K562 (cell line): ENCODE results near the gene PNPLA7. TPM values are rescaled to one million over a fixed set of nuclear protein-coding genes. Genes with fewer than 3 reads are reported as not detected.
A peak's percentile ranks its signal among the peaks of the same experiment; 100 is the strongest.
"Not testable (repeated sequence)": the region's sequence is repeated elsewhere in the genome, so short reads cannot be mapped to it uniquely, and the experiment has no call there.

ENCODE experiments used
- ATAC-seq: fragments of 200-7000 bp; cut with Tn5 transposase; 3 replicates; pipeline ENCODE4 v1.9.1; 2020; ENCODE audit warnings: moderate library complexity
- BruUV-seq: library from RNA; stranded (reverse); fragments of 400-500 nt; replicated peaks from 2 replicates; lab custom pipeline; 2021; lab: Mats Ljungman, UMichigan
- CTCF ChIA-PET: fragments of 300-600 bp; formaldehyde crosslinking; extraction: SDS; loops from one replicate; lab custom pipeline; 2021; ENCODE audit warnings: low intra/inter-chr PET ratio; lab: Yijun Ruan, JAX
- POLR2A ChIA-PET: fragments of 300-600, 350-650 bp; sonication (Branson Sonifier 250); formaldehyde crosslinking; extraction: SDS; loops from one replicate; lab custom pipeline; 2021; ENCODE audit warnings: antibody characterized with exemption, inconsistent platforms; lab: Yijun Ruan, JAX
- DNase-seq, 4 experiments: peaks; one replicate each; pipeline versions ENCODE4 v3.0.0 to v3.0.0-alpha.2; 2011 to 2018; ENCODE audit warnings: low spot score in 3 of 4, mixed read lengths in 3 of 4; ENCODE audit errors: extremely low read depth in 1 of 4
- FAIRE-seq: peaks from 2 replicates; lab custom pipeline; 2011; peaks lifted over from hg19 to GRCh38; lab: Jason Lieb, UNC
- H2AFZ ChIP-seq: 2 replicates; pipeline ENCODE4 v1.6.0; 2011; ENCODE audit warnings: low read depth, low read length, control low read depth, inconsistent platforms
- H3K27ac ChIP-seq: fragments of 200-600 bp; 3 replicates; pipeline ENCODE4 v1.8.0; 2011; ENCODE audit warnings: low read depth, mild to moderate bottlenecking, control low read depth, inconsistent platforms, low read length, moderate library complexity, mixed read lengths; ENCODE audit errors: extremely low read depth
- H3K27me3 ChIP-seq, 2 experiments: fragments of 300-600 bp in 1 of 2; 2 replicates in 1 of 2; 3 replicates in 1 of 2; pipeline versions ENCODE4 v1.6.0 to v1.8.0; 2011; ENCODE audit warnings: inconsistent platforms in 2 of 2, low read length in 2 of 2, mild to moderate bottlenecking in 1 of 2, mixed read lengths in 1 of 2, moderate library complexity in 1 of 2; ENCODE audit not compliant: control insufficient read depth in 2 of 2, insufficient read depth in 2 of 2
- H3K36me3 ChIP-seq: fragments of 300-600 bp; 3 replicates; pipeline ENCODE4 v1.8.0; 2011; ENCODE audit warnings: mild to moderate bottlenecking, low read length, inconsistent platforms; ENCODE audit not compliant: control insufficient read depth, insufficient read depth
- H3K4me1 ChIP-seq, 2 experiments: fragments of 200-600 bp in 1 of 2; replicated peaks in 1 of 2; 2 replicates in 1 of 2; 3 replicates in 1 of 2; pipeline versions ENCODE4 v1.5.1 to v1.8.0; 2011; ENCODE audit warnings: inconsistent platforms in 2 of 2, low read length in 2 of 2, mild to moderate bottlenecking in 1 of 2, mixed read lengths in 1 of 2, moderate library complexity in 1 of 2; ENCODE audit not compliant: control insufficient read depth in 2 of 2, insufficient read depth in 2 of 2
- H3K4me2 ChIP-seq: 2 replicates; pipeline ENCODE4 v1.6.1; 2011; ENCODE audit warnings: low read length, control low read depth, inconsistent platforms, mixed read lengths; ENCODE audit not compliant: insufficient read depth
- H3K4me3 ChIP-seq: fragments of 200-600 bp; sonication (generic), shearing (Covaris generic); 2 replicates; pipeline ENCODE4 v1.5.1; 2016; ENCODE audit warnings: control low read depth, inconsistent platforms
- H3K79me2 ChIP-seq: fragments of 200-600 bp; 3 replicates; pipeline ENCODE4 v1.8.0; 2011; ENCODE audit warnings: low read length, inconsistent platforms; ENCODE audit not compliant: control insufficient read depth, insufficient read depth
- H3K9ac ChIP-seq, 2 experiments: 2 replicates each; pipeline versions ENCODE4 v1.6.0 to v1.6.1; 2011; ENCODE audit warnings: low read depth in 2 of 2, low read length in 2 of 2, control low read depth in 1 of 2, inconsistent platforms in 1 of 2, mild to moderate bottlenecking in 1 of 2, mixed read lengths in 1 of 2; ENCODE audit not compliant: insufficient read depth in 1 of 2
- H3K9me1 ChIP-seq: one replicate; pipeline ENCODE4 v1.6.0; 2011; ENCODE audit warnings: inconsistent platforms, mild to moderate bottlenecking, low read length, moderate library complexity; ENCODE audit not compliant: control insufficient read depth, insufficient read depth
- H3K9me3 ChIP-seq: replicated peaks from 2 replicates; pipeline ENCODE4 v1.5.1; 2011; ENCODE audit warnings: low read depth, low read length, inconsistent platforms; ENCODE audit not compliant: control insufficient read depth, insufficient read depth
- H4K20me1 ChIP-seq: replicated peaks from 2 replicates; pipeline ENCODE4 v1.6.1; 2011; ENCODE audit warnings: low read length, inconsistent platforms, mixed read lengths; ENCODE audit not compliant: control insufficient read depth, insufficient read depth
- CGGBP1 ChIP-seq: fragments of 250-450 bp; sonication (Bioruptor Pico); IDR thresholded peaks from 2 replicates; pipeline ENCODE4 v1.9.0; 2021; ENCODE audit warnings: mild to moderate bottlenecking
- ETV1 ChIP-seq: fragments of 450-650 bp; conservative IDR thresholded peaks from 2 replicates; pipeline ENCODE4 v1.6.1; 2016; ENCODE audit warnings: missing genetic modification characterization, control low read depth, low read depth, missing compliant biosample characterization
- FOXA3 ChIP-seq, 2 experiments: fragments of 450-650 bp in 1 of 2; sonication (generic) in 1 of 2; formaldehyde crosslinking; IDR thresholded peaks in 1 of 2; conservative IDR thresholded peaks in 1 of 2; 2 replicates each; pipeline versions ENCODE4 v1.4.0 to v1.8.0; 2020 to 2022; ENCODE audit warnings: mild to moderate bottlenecking in 2 of 2, missing genetic modification reagents in 1 of 2
- NFATC3 ChIP-seq: fragments of 450-650 bp; IDR thresholded peaks from 2 replicates; pipeline ENCODE4 v1.6.1; 2017; ENCODE audit warnings: mild to moderate bottlenecking
- POLR2G ChIP-seq: fragments of 200-400 bp; formaldehyde crosslinking; IDR thresholded peaks from 2 replicates; pipeline ENCODE4 v1.6.1; 2017; ENCODE audit warnings: low read depth, mild to moderate bottlenecking, antibody characterized with exemption, low read length, moderate library complexity
- PURB ChIP-seq: sonication (generic); formaldehyde crosslinking; IDR thresholded peaks from 2 replicates; pipeline ENCODE4 v1.9.0; 2021; ENCODE audit warnings: low read depth, mild to moderate bottlenecking, missing genetic modification reagents
- RBM17 ChIP-seq: fragments of 200-400 bp; formaldehyde crosslinking; IDR thresholded peaks from 2 replicates; pipeline ENCODE4 v1.6.1; 2017; ENCODE audit warnings: low read depth, mild to moderate bottlenecking, low read length, borderline replicate concordance
- ZNF143 ChIP-seq: sonication (generic); formaldehyde crosslinking; IDR thresholded peaks from 2 replicates; pipeline ENCODE4 v1.9.0; 2022; ENCODE audit warnings: mild to moderate bottlenecking, missing genetic modification reagents
- WGBS: fragments of 100-300 bp; shearing (Covaris generic); methylation state at CpG from one replicate; pipeline ENCODE4 v1.1.6; 2016; ENCODE audit warnings: low coverage, mixed read lengths; ENCODE audit not compliant: insufficient coverage; ENCODE audit errors: missing lambda C conversion rate; 5-methylcytosine and 5-hydroxymethylcytosine counted together
- in situ Hi-C: fragments of 300-500 bp; cut with MboI; formaldehyde crosslinking; loops from 4 replicates; pipeline ENCODE4 v1.15.0; 2018; ENCODE audit warnings: inconsistent platforms, mixed read lengths
- intact Hi-C: fragments of 100-400 bp; cut with micrococcal nuclease; formaldehyde crosslinking; loops from 2 replicates; pipeline ENCODE4 v1.14.2; 2022
- polyA plus RNA-seq, 8 experiments: library from polyadenylated mRNA; depleted of rRNA in 4 of 8; stranded (reverse) in 5 of 8; unstranded in 3 of 8; fragments of >200 nt; fragmentation: Nextera tagmentation in 2 of 8; fragmentation: Illumina TruSeq in 1 of 8; extraction: Ambion mirVana in 2 of 8; extraction: Trizol in 1 of 8; gene quantifications; 2 replicates each; pipeline versions ENCODE4 v1.2.1 to v1.2.3, GENCODE V29; 2011 to 2014; ENCODE audit warnings: inconsistent platforms in 1 of 8, missing spikeins in 1 of 8
- total RNA-seq, 7 experiments: library from RNA; depleted of rRNA in 6 of 7; stranded (reverse); fragments of >200 nt in 6 of 7; fragmentation: Illumina TruSeq in 2 of 7; extraction: Trizol in 2 of 7; gene quantifications; 2 replicates each; pipeline versions ENCODE4 v1.2.1 to v1.2.3, GENCODE V29; 2011 to 2021; ENCODE audit warnings: low replicate concordance in 1 of 7

PNPLA7 gene
- total and polyA plus RNA-seq, 9 of the 15 experiments (the other 6 are each of a cell fraction or from before 2014, with no cell fraction given): 0.01 to 0.85 (median 0.19) TPM; not detected in 1

DNA sequence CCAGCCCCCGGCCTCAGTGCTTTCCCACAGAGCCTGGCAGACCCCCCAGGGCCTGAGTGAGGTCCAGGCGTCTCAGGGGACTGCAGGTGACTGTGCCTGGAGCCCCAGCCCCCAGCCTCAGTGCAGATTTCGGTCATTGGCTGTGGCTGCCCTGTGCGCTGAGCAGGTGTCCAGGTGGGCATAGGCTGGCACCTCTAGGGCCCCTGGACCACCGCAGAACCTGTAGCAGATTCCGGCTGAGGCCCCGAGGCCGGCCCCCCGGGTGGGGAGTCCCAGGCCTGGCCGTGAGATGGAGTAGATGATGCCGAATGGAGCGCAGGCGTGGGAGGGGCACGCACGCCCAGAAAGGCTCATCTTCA is 139.3 kb downstream of the PNPLA7 start:
- H3K4me2 ChIP-seq: no peak overlapping the region
- ChIA-PET CTCF (no interaction called here), POLR2A (no interaction called here)
- intact Hi-C loops: no loop called here
- H3K9me3 ChIP-seq: no peaks in the 10 kb centered on the region
- TF ChIP-seq RBM17 (no peak), POLR2G (peak; percentile 67), CGGBP1 (no peak), ZNF143 (CRISPR knock-in tag) (no peak), FOXA3 (CRISPR knock-in tag; conservative IDR thresholded peaks at IDR 0.05 in 1 of 2, IDR thresholded peaks at IDR 0.05 in 1 of 2) (no peak), ETV1 (tag) (no peak), PURB (no peak), NFATC3 (no peak)
- TF ChIP-seq, all 486 proteins: peak for 1
- DNase-seq (no peak), ATAC-seq (no peak), FAIRE-seq (no peak)
- no peaks in the 10 kb centered on the region for H3K27me3 ChIP-seq
- no peaks in the 10 kb centered on the region for H4K20me1 ChIP-seq
- H3K27ac ChIP-seq: no peak overlapping the region; the same call in 2 of the 3 replicates
- H3K4me1 ChIP-seq: peaks cover 22 to 71% of the 10 kb centered on the region in 2 experiments
- in situ Hi-C loops: no loop called here
- H3K79me2 ChIP-seq: peaks cover 42% of the 10 kb centered on the region
- H2AFZ ChIP-seq: no peak overlapping the region
- H3K4me3 ChIP-seq: no peak overlapping the region
- WGBS: 82% methylated on average over 10 of the region's 15 CpGs
- H3K36me3 ChIP-seq: no peaks in the 10 kb centered on the region; the same call in 2 of the 3 replicates
- peak overlapping the region in 1 of 2 experiments; percentile 14; a peak in 1 of 4 replicates for H3K9ac ChIP-seq
- no peaks in the 10 kb centered on the region for H3K9me1 ChIP-seq
- BruUV-seq: no TSS peak

- H3K4me1 ChIP-seq: peaks cover 27 to 76% of the 10 kb centered on the region in 2 experiments
- intact Hi-C loops, H2AFZ ChIP-seq, H3K9me3 ChIP-seq, FAIRE-seq, CTCF ChIA-PET, H3K36me3 ChIP-seq, H3K27ac ChIP-seq, BruUV-seq, ATAC-seq, DNase-seq, H3K4me2 ChIP-seq, H3K9me1 ChIP-seq, in situ Hi-C loops, H3K4me3 ChIP-seq, H4K20me1 ChIP-seq, H3K27me3 ChIP-seq: not testable (repeated sequence)
- peaks cover 40% of the 10 kb centered on the region for H3K79me2 ChIP-seq
- H3K9ac ChIP-seq: peak overlapping the region in 1 of 2 experiments; percentile 14; a peak in 1 of 4 replicates
- POLR2A ChIA-PET: interaction anchor here (1.4 kb wide), 1 partner anchor 123 kb away, joined by 6 read pairs; no protein-coding TSS in a partner anchor
- WGBS: 52% methylated on average over 7 of the region's 18 CpGs
Observed at GRCh38 chr9:137410236-137410890, 139.8 kb downstream of the PNPLA7 start.
